Stimulated activated CD4-positive, alpha-beta T cell treated with anti-CD3 and anti-CD28 coated beads, TNF-alpha, amount 100 ng/mL, for 4 hours (primary cell): ENCODE data around the gene GABRA1.

Source experiments
- DNase-seq, 3 experiments: peaks; one replicate each; pipeline ENCODE4 v3.0.0-alpha.2; 2020; ENCODE audit warnings: low read depth in 3 of 3

Gene GABRA1

DNA sequence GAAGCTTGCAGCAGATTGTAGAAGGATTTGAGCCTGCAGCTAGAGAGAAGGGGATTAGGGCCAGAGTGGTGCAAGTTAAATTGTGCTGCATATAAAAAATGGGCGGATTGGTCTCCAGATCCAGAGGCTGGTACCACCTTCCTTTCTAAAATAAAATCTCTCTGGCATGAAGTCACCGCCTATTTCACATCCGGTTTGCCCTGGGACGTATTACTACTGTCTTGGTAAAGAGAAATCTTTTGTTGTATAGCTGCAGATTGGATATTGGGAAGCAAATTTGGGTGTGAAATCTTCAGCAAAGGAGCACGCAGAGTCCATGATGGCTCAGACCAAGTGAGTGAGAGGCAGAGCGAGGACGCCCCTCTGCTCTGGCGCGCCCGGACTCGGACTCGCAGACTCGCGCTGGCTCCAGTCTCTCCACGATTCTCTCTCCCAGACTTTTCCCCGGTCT lies at the start of gene GABRA1:
TSS of gene GABRA1 (plus strand) at position 180 of the 451 bp plus-strand sequence. CDS start 2,691 bp downstream, outside the sequence.
- DNase-seq = no peak

DNA sequence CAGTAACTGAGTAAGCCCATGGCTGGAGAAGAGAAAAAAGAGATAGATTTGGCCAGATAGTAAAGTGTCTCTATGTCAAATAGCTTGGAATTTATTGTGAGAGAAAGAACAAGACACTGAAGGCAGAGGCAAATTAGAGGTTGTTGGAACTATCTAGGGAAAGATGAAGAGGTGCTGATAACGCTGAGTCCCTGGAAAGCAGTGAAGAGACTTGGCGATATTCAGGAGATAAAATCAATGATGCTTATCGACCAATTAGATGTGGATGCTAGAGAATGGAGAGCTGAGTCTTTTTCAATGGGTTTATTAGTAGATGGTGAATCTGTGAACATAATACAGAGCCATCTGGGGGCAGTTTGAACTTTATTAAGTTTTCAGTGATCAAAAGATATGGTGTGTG lies 48.6 kb upstream of the GABRA1 start:
- no peak for DNase-seq

DNA sequence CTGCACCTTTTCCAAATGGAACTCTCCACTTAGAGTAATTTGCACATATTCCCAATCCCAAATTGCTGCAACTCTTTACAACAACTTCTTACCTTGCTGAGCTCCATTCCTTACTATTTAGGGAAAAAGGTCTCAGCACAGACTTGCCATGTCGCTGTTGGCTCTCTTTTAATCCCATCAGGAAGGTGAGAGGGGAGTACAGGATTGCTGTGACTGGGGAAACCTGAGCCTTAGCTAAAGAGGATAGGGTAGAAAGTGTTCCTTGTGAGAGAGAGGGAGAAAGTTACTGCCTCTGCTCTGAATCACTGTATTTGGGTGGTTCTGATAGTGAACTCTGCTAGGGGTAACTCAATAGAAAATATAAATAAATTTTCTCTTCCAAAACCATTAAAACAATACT lies 43.7 kb upstream of the GABRA1 start:
- DNase-seq = no peak

DNA sequence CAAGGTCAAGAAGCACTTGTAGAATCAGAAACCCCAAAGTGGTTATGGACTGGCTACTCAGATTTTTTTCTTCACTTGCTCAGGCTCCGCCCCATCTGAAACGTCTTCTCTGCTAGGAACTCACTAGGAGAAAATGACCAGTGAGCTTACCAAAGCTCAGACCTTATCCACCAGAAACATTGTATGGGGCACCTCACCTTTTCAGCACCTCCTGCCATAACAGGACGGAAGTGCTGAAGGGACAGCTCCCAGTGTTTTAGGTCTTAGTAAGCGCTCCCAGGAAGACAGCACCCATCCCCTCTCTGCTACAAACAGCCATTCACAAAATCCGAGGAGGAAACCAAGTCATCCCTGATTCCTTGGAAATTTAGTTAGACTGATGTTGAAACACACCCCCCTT lies 1.2 kb upstream of the GABRA1 start:
- DNase-seq = no peak

DNA sequence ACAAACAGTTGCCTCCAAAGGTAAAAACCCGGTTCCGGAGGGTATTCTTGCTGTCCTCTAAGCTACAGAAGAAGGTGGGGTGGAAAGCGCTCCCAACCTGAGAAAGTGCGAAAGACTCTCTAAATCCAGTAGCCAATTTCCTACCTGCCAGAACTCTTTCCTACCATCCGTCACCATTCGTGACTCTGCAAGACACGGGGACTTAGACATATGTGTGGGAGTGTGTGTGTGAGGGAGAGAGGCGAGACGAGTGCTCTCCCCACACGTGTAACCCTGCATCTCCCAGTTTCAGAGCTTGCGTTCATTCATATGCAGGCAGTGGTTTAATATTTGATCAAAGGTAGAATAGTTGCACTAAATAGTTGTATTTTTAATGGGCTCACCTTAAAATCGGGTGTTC lies 473 bp upstream of the GABRA1 start:
- no peak for DNase-seq

DNA sequence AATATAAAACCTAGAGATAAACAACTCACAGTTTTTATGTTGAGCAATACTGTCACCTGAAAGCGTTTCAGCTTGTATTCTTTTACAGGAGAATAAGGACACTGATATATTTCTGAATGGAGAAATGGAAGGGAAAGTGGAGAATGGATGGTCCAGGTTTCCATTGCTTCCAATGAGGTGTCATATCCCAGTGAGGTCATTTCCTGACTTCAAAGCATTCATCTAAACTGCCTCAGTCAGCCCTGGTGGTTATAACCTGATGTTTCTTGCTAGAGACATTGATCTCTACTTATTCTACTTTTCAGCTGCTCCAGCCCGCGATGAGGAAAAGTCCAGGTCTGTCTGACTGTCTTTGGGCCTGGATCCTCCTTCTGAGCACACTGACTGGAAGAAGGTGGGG lies 2.6 kb downstream of the GABRA1 start:
- no peak for DNase-seq

DNA sequence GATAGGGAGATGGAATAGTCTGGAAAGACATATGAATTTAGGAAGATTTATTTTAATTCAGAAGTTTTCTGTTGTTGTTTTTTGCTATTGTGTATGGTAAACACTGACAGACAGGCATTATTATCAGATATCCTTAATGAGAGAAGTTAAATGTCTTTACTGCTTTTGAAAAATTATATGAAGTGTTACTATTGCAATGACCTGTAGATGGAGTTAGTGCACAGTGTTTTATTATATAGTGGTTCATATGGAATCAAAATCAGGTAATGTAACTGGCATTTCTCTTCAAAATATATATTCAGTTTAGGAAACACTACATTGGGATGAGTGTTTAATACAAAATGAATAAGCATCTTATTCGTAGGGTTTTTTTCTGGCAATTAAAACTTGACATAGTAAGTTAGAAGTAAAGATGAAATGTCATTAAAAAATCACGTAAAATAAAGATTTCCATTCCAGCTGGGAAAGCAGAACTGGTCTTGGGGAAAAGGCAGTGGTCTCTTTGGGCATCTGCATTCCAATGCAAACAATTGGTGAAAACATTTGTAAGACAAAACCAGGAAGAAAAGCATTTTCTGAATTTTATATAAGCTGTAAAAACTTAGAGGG lies 3.9 kb downstream of the GABRA1 start:
- no peak for DNase-seq

DNA sequence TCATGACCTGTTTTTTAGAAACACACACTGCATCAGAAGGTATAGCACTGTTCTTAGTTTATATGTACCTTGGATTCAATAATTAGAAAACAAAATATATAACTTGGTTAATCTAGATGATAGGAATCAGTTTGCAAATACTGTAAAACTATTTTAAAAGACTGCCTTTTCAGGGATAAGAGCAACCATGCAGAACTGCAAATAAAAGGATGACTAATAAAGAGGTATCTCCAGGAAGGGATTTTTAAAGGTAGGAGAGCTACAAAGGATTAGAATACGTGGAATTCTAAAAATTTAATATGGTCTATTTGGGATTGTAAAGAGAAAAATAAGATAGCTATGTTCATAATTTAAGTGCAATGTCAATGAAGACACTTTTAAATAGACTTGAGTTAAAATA lies 9.4 kb downstream of the GABRA1 start:
- DNase-seq = no peak

DNA sequence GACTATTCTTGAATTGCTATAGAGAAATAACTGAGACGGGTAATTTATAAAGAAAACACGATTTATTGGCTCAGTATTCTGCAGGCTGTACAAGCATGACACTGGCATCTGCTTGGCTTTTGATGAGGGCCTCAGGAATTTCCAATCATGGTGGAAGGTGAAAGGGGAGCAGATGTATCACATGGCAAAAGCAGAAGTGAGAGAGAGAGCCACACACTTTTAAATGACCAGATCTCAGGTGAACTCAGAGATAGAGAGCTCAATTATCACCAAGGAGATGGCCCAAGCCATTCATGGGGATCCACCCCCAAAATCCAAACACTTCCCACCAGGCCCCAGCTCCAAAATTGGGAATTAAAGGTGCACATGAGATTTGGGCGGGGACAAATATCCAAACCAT lies 15.3 kb downstream of the GABRA1 start:
- DNase-seq = no peak

DNA sequence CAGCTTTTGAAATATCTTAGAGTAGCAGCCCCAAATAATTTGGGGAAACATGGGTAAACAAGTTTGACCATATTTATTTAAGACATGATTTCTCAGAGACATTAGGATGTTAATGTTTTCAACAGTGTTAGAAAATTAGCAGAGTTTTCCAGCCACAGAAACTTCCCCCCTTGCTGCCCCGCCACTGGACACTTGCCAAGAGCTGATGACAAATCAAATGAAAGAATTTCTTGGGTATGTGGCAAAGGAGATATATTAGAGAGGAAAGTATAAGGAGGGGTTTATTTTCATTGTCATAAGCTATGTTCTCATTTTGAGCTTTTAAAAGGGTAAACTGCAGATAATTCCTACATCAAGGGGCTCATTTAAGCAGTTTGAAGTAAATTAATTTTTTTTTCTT lies 15.9 kb downstream of the GABRA1 start:
- no peak for DNase-seq

DNA sequence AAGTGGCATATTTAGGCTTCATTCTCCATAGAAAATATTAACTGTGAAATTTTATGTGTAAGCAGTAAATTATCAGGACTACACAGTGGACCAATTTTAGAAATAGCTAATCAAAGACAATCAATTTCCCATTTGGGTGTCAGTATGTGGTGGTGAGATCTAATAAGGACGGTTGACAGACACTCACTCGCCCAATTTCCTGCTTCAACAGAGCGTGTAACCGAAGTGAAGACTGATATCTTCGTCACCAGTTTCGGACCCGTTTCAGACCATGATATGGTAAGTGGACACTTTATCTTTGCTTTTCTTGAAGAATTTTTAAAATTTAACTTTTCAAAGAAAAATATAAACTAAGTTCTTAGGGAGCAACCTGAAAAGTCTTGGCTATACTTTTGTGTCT lies 17.6 kb downstream of the GABRA1 start:
- no peak for DNase-seq

DNA sequence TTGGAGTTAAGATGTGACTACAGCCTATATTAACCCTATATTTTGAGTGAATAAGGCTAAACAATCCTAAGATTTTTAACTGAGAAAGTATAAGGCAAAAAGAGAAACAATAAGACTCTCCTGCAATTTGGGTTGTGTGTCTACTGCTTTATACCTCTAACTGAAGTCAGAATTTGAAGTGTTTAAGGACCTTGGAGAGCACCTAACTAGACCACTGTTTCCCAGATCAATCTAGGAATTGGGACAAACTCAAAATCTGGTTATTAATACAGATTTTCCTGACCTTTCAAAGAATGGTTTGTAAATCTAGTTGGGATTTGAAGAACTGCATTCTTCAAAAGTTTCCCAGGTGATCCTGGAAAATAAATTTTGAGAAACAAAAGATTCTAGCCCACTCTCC lies 42.1 kb downstream of the GABRA1 start:
- no peak for DNase-seq

DNA sequence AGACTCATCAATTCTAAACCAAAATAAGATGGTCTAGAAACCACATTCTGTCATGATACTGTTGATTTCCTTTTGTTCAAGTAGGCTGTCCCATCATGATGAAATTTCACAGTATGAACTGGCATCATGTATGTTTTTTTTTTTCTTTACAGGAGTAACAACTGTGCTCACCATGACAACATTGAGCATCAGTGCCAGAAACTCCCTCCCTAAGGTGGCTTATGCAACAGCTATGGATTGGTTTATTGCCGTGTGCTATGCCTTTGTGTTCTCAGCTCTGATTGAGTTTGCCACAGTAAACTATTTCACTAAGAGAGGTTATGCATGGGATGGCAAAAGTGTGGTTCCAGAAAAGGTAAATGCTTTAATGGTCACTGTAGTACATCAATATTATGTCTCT lies 47.6 kb downstream of the GABRA1 start:
- DNase-seq = no peak

DNA sequence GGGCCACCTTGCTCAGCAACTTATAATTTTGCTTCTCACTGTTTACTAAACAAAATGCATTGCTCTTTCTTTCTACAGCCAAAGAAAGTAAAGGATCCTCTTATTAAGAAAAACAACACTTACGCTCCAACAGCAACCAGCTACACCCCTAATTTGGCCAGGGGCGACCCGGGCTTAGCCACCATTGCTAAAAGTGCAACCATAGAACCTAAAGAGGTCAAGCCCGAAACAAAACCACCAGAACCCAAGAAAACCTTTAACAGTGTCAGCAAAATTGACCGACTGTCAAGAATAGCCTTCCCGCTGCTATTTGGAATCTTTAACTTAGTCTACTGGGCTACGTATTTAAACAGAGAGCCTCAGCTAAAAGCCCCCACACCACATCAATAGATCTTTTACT lies 49.1 kb downstream of the GABRA1 start:
- no peak for DNase-seq

DNA sequence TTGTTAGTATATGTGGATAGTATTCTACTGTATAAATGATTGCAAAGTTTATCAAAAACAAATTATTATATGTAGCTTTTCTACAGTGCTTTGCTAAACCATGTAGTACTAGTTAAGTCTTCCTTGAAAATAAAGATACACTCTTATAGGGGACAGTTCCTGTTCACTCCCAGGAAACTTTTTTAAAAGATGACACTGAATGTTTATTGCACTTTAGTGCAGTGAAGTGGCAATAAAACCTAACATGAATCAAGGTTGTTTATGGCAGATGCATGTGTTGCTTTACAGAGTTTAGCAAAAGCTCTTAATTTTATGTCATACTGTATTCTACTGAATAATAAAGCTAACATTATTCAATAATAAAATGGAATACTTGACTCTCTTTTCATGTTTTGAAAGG lies 51.7 kb downstream of the GABRA1 start:
- no peak for DNase-seq

DNA sequence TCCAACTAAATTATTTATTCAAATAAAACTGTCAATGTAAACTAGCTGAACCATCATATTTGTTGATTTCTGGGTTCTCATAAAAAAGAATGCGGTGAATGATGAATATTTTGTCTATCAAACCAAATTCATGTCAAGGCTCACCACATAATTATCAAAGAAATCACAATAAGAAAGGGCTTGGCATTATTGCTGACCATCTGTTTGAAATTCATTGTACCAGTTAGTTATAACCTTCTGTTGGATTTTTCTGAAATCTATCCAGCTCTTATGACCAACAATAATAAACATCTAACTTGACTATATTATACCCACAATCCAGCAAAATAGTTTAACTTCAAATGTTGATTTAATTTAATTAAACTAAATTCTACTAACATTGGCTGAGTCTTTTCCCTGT lies 53.1 kb downstream of the GABRA1 start:
- DNase-seq = no peak

DNA sequence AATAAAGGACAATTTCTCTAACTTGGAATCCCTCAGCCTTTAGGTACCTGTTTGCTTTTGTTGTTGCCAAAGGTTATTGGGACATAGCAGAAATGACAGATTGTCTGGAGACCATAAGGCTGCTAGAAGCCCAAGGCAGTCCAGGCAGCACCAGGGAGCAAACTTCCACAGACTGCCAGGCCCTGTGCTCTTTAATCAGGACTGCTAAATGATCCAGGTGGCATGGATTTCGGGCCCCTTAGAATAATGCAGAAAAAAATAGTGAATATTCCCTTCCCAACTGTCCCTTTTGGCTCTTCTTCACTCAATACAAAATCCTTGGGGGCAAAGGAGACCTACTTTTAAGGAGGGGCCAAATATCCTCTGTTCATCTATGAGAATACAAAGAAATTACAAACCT lies 73.9 kb downstream of the GABRA1 start:
- no peak for DNase-seq

DNA sequence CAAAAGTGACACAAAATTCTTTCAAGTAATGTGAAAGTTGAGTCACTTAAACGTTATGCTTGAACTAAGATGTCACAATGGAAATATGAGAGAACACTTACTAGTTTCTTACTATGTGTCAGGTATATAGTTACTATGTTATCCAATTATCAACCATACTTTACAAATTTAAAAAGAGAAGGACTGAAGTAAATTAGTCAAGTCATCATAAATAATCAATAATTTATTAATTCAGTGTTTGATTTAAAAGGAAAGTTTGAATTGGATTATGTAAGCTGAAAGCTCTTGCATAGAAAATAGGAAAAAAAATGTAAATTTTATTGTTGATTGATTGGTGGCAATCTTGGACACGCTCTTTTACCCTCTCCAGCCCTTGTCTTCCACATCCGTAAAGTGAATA lies 76.3 kb downstream of the GABRA1 start:
- no peak for DNase-seq

DNA sequence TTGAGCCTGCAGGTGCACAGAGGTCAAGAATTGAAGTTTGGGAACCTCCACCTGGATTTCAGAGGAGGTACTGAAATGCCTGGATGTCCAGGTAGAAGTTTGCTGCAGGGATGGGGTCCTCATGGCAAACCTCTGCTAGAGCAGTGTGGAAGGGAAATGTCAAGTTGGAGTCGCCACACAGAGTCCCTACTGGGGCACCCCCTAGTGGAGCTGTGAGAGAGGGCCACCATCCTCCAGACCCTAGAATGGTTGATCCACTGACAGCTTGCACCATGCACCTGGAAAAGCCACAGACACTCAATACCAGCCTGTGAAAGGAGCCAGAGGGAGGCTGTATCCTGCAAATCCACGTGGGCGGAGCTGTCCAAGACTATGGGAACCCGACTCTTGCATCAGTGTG lies 78.0 kb downstream of the GABRA1 start:
- no peak for DNase-seq

DNA sequence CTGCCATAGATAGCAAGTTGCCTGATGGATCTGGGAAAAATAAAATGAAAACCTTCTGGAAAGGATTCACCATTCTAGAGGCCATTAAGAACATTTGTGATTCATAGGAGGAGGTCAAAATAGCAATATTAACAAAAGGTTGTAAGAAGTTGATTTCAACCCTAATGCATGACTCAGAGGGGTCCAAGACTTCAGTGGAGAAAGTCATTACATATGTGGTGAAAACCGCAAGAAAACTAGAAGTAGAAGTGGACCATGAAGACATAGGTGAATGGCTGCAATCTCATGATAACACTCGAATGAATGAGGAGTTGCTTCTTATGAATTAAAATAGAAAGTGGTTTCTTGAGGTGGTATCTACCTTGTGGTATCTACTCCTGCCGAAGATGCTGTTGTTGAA lies 86.6 kb downstream of the GABRA1 start:
- DNase-seq = no peak

DNA sequence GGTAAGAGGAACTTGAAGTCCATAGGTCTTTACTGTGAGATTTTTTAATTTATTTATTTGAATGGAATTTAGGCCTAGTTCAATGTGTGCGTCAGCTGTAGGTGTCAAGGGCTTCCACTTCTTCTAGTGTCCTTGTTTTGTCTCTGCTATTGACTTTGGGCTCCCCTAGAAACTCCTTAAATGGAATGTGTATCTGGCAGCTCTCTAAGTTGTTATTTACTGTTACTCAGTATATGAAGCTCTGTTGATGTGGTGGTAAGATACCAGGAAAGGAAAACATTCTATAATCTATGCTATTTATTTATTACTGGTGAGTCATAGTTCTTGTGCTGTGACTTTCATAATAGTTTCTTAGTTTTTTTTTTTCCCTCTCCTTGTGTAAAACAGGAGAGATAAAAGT lies 97.1 kb downstream of the GABRA1 start:
- no peak for DNase-seq

DNA sequence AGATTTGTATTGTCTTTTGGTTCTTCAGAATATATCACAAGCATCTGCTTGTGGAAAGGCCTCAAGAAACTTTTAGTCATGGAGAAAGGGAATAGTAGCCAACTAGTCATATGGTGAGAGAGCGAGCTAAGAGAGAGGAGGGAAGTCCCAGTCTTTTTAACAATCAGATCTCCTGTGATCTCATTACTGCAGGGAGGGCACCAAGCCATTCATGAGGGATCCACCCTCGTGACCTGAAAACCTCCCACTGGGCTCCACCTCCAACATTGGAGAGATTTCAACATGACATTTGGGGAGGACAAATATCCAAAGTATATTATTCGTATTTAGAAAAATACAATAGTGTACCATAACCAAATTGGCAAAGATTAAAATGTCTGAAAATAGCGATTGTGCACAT lies 99.0 kb downstream of the GABRA1 start:
- DNase-seq = no peak
